Hepatocyte (in vitro differentiated cells): ENCODE data around the gene GRK2. TPM values are rescaled to one million over a fixed set of nuclear protein-coding genes. Genes with fewer than 3 reads are reported as not detected.
A peak's percentile ranks its signal among the peaks of the same experiment; 100 is the strongest.

Experiments used
- DNase-seq: peaks from one replicate; pipeline ENCODE4 v3.0.0-alpha.2; 2016; ENCODE audit warnings: low spot score
- H2AFZ ChIP-seq: fragments of 200-600 bp; sonication (generic); 2 replicates; pipeline ENCODE4 v1.6.0; 2016; ENCODE audit warnings: antibody characterized with exemption, mild to moderate bottlenecking
- H3K27ac ChIP-seq: fragments of 200-600 bp; sonication (generic); 2 replicates; pipeline ENCODE4 v1.5.1; 2016; ENCODE audit warnings: mild to moderate bottlenecking
- H3K27me3 ChIP-seq: fragments of 200-600 bp; sonication (generic); 2 replicates; pipeline ENCODE4 v1.6.1; 2016
- H3K36me3 ChIP-seq: fragments of 200-600 bp; sonication (generic); replicated peaks from 2 replicates; pipeline ENCODE4 v1.5.1; 2016; ENCODE audit warnings: low read depth; ENCODE audit not compliant: insufficient read depth
- H3K4me1 ChIP-seq: fragments of 200-600 bp; sonication (generic); 2 replicates; pipeline ENCODE4 v1.5.1; 2016; ENCODE audit warnings: mild to moderate bottlenecking, moderate library complexity; ENCODE audit not compliant: insufficient read depth
- H3K4me2 ChIP-seq: fragments of 200-600 bp; sonication (generic); 2 replicates; pipeline ENCODE4 v1.6.0; 2016
- H3K4me3 ChIP-seq: fragments of 200-600 bp; sonication (generic); 2 replicates; pipeline ENCODE4 v1.5.1; 2016; ENCODE audit warnings: mild to moderate bottlenecking
- H3K79me2 ChIP-seq: fragments of 200-600 bp; sonication (generic); 2 replicates; pipeline ENCODE4 v1.6.0; 2017; ENCODE audit warnings: mild to moderate bottlenecking
- H3K9me2 ChIP-seq: fragments of 200-600 bp; sonication (generic); replicated peaks from 2 replicates; pipeline ENCODE4 v1.6.0; 2017; ENCODE audit warnings: mild to moderate bottlenecking; ENCODE audit not compliant: insufficient read depth
- H3K9me3 ChIP-seq: fragments of 200-600 bp; sonication (generic); 2 replicates; pipeline ENCODE4 v1.5.1; 2016; ENCODE audit warnings: low read depth, mild to moderate bottlenecking
- H4K20me1 ChIP-seq: fragments of 200-600 bp; sonication (generic); 2 replicates; pipeline ENCODE4 v1.6.0; 2016; ENCODE audit warnings: mild to moderate bottlenecking; ENCODE audit not compliant: insufficient read depth, poor library complexity, severe bottlenecking
- EZH2 ChIP-seq: fragments of 200-600 bp; sonication (generic); IDR thresholded peaks from 2 replicates; pipeline ENCODE4 v1.6.1; 2016; ENCODE audit warnings: antibody characterized with exemption, mild to moderate bottlenecking, borderline replicate concordance
- EZH2phosphoT487 ChIP-seq: fragments of 200-600 bp; sonication (generic); IDR thresholded peaks from one replicate; pipeline ENCODE4 v1.6.1; 2018; ENCODE audit warnings: antibody characterized with exemption, mild to moderate bottlenecking, low read depth, moderate library complexity; ENCODE audit not compliant: unreplicated experiment, severe bottlenecking
- WGBS: methylation state at CpG from one replicate; pipeline ENCODE4 v1.1.6; 2016; ENCODE audit warnings: low lambda C conversion rate; ENCODE audit errors: missing lambda C conversion rate; 5-methylcytosine and 5-hydroxymethylcytosine counted together
- polyA plus RNA-seq: library from polyadenylated mRNA; unstranded; fragments of >200 nt; fragmentation: Nextera tagmentation; extraction: Ambion mirVana; gene quantifications from 2 replicates; pipeline ENCODE4 v1.2.1, GENCODE V29; 2016
- total RNA-seq: library from RNA; depleted of rRNA; stranded (reverse); fragments of >200 nt; gene quantifications from 2 replicates; pipeline ENCODE4 v1.2.3, GENCODE V29; 2014
- TF ChIP-seq, protein P1 (sequence below): fragments of 200-600 bp; sonication (generic); IDR thresholded peaks from 2 replicates; pipeline ENCODE4 v1.5.1; 2016; ENCODE audit warnings: antibody characterized with exemption, mild to moderate bottlenecking; ENCODE audit not compliant: poor library complexity

Gene GRK2
- total and polyA plus RNA-seq, 2 experiments from 2014 or later, result 41.4 to 59.6 TPM

DNA sequence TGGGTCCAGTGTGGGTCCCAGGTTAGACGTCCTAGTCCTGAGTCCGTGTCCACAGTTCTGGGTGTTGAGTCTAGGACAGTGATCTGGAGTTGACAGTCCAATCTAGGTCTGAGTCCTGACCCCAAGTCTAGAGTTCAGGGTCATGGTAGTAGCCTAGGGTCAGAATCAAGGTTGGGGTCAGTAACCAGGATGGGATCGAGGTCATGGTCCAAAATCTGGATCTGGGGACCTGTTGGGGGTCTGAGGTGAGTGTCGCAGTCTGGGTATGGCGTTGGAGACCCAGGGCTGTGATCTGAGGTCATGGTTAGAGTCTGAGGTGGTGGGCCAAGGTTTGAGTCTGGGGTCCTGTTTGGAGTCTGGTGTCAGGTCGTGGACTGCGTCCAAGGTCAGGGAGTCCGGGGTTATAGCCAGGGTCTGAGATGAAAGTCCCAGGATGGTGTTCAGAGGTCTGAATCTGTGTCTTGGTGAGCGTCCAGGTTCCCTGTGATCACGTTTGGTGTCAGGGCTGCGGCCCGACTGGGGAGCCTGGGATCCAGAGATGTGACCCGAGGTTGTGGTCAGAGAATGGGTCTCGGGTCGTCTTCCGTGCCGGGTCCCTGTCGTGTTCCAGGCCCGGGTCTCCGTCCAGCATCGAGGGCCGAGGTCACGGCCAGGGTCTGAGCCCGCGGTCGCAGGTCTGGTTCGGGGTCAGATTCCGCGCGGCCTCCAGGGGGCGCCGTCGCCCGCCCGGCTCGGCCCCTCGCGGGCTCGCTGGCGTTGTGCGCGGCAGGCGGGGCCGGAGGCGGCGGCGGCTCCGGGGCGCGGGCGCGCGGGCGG is 432 bp upstream of the GRK2 start:
- Histone ChIP-seq H3K4me2 (peak overlapping the region; percentile 81), H2AFZ (peak overlapping the region; percentile 53), H3K4me3 (no peak overlapping the region), H3K36me3 (no peaks in the 10 kb centered on the region), H3K4me1 (peaks cover 37% of the 10 kb centered on the region), H3K9me3 (no peaks in the 10 kb centered on the region), H3K27me3 (no peaks in the 10 kb centered on the region), H3K79me2 (peaks cover 50% of the 10 kb centered on the region), H3K27ac (peak overlapping the region; percentile 75), H3K9me2 (no peaks in the 10 kb centered on the region), H4K20me1 (peaks cover 34% of the 10 kb centered on the region)
- TF ChIP-seq, protein P1, sequence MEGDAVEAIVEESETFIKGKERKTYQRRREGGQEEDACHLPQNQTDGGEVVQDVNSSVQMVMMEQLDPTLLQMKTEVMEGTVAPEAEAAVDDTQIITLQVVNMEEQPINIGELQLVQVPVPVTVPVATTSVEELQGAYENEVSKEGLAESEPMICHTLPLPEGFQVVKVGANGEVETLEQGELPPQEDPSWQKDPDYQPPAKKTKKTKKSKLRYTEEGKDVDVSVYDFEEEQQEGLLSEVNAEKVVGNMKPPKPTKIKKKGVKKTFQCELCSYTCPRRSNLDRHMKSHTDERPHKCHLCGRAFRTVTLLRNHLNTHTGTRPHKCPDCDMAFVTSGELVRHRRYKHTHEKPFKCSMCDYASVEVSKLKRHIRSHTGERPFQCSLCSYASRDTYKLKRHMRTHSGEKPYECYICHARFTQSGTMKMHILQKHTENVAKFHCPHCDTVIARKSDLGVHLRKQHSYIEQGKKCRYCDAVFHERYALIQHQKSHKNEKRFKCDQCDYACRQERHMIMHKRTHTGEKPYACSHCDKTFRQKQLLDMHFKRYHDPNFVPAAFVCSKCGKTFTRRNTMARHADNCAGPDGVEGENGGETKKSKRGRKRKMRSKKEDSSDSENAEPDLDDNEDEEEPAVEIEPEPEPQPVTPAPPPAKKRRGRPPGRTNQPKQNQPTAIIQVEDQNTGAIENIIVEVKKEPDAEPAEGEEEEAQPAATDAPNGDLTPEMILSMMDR, result peak; percentile 81
- no peak for TF ChIP-seq EZH2
- no peak for TF ChIP-seq EZH2phosphoT487
- DNase-seq, result peak; percentile 89
- WGBS, result 21% methylated on average over 39 of the region's 54 CpGs

- H3K9me2 ChIP-seq, result no peaks in the 10 kb centered on the region
- peak; percentile 69 for DNase-seq
- H4K20me1 ChIP-seq, result peaks cover 49% of the 10 kb centered on the region
- H3K4me2 ChIP-seq, result peak overlapping the region; percentile 92
- 35% methylated on average over 28 of the region's 30 CpGs for WGBS
- H3K79me2 ChIP-seq, result peaks cover 66% of the 10 kb centered on the region
- no peaks in the 10 kb centered on the region for H3K9me3 ChIP-seq
- TF ChIP-seq EZH2, result no peak
- TF ChIP-seq EZH2phosphoT487, result no peak
- TF ChIP-seq, protein P1, result no peak
- peaks cover 29% of the 10 kb centered on the region for H3K4me1 ChIP-seq
- peak overlapping the region; percentile 60 for H2AFZ ChIP-seq
- H3K36me3 ChIP-seq, result no peaks in the 10 kb centered on the region
- H3K4me3 ChIP-seq, result peak overlapping the region; percentile 96
- no peaks in the 10 kb centered on the region for H3K27me3 ChIP-seq
- peak overlapping the region; percentile 87 for H3K27ac ChIP-seq
These were observed 1.2 kb downstream of the GRK2 start for GRCh38 chr11:67267188-67268080.

DNA sequence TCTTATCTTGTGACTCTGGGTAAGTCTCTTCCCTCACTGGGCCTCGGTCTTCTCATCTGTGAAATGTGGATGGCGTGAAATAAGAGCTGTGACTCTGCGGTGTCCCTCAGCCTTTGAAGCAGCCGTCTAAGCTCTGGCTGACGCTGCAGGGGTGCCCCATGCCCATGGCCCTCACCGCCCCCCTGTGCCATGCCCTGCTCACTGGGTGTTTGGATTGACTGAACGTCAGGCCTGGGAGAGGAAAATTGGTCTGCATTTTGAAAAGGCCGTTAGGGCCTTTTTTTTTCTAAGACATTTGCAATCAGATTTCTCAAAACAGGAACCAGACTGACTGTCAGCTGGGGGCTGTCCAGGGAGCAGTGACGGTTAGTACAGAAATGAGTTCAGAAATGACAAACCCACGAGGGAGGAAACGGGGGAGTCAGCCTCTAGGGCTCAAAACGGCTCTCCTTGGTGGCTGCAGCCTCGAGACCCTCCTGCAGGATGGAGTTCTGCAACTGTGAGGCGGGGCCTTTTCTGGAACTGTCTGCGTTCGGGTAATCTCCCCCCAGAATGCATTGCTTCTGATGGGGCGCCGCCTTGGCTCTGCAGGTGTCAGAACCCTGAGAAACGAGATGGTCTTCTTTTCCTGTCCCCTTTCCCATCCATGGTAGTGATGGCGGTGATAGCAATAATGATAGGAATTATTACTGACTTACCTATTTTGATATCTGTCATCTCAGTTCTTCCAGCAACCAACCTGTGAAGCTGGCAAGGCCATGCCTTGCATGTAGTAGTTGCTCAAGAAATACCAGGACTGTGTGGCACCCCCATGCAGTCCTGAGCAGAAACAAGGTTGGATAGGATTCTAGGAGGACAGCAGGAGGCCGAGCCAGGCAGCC is 2.0 kb downstream of the GRK2 start:
- H3K4me1 ChIP-seq, result peaks cover 29% of the 10 kb centered on the region
- H4K20me1 ChIP-seq, result peaks cover 58% of the 10 kb centered on the region

More for the DNA sequence above, 2.0 kb downstream of the GRK2 start:
- no peaks in the 10 kb centered on the region for H3K9me3 ChIP-seq
- WGBS, result 84% methylated on average over 21 of the region's 21 CpGs
- no peaks in the 10 kb centered on the region for H3K36me3 ChIP-seq
- peak overlapping the region; percentile 92 for H3K4me2 ChIP-seq
- H2AFZ ChIP-seq, result no peak overlapping the region
- no peak overlapping the region for H3K4me3 ChIP-seq
- H3K27me3 ChIP-seq, result no peaks in the 10 kb centered on the region
- peaks cover 75% of the 10 kb centered on the region for H3K79me2 ChIP-seq
- TF ChIP-seq EZH2phosphoT487, result no peak
- TF ChIP-seq, protein P1, result no peak
- TF ChIP-seq EZH2, result no peak
- H3K9me2 ChIP-seq, result no peaks in the 10 kb centered on the region
- DNase-seq, result no peak
- peak overlapping the region; percentile 87 for H3K27ac ChIP-seq
